Measurements from ENCODE around the gene PHACTR4.
"Not testable (repeated sequence)": the region's sequence is repeated elsewhere in the genome, so short reads cannot be mapped to it uniquely, and the experiment has no call there.

PHACTR4 gene

GRCh38 chr1:28370239-28371009 is 884 bp downstream of the PHACTR4 start:
- no peak for DNase-seq

- DNase-seq: no peak
Observed at GRCh38 chr1:28371010-28371377, 1.5 kb downstream of the PHACTR4 start.

GRCh38 chr1:28373450-28373849 is 3.9 kb downstream of the PHACTR4 start:
- not testable (repeated sequence) for DNase-seq

- no peak for DNase-seq
Observed at GRCh38 chr1:28374297-28374696, 4.8 kb downstream of the PHACTR4 start.

- DNase-seq: not testable (repeated sequence)
Observed at GRCh38 chr1:28375598-28375997, 6.1 kb downstream of the PHACTR4 start.

- not testable (repeated sequence) for DNase-seq
Observed at GRCh38 chr1:28376195-28376594, 6.7 kb downstream of the PHACTR4 start.

GRCh38 chr1:28378906-28379305 is 9.4 kb downstream of the PHACTR4 start:
- DNase-seq: no peak

- no peak for DNase-seq
Observed at GRCh38 chr1:28380394-28380793, 10.9 kb downstream of the PHACTR4 start.

- DNase-seq: not testable (repeated sequence)
Observed at GRCh38 chr1:28383785-28384184, 14.2 kb downstream of the PHACTR4 start.

- no peak for DNase-seq
Observed at GRCh38 chr1:28392027-28392652, 22.6 kb downstream of the PHACTR4 start.

- no peak for DNase-seq
Observed at GRCh38 chr1:28394136-28394535, 24.6 kb downstream of the PHACTR4 start.

- DNase-seq: no peak
Observed at GRCh38 chr1:28395181-28395580, 25.6 kb downstream of the PHACTR4 start.

- DNase-seq: no peak
Observed at GRCh38 chr1:28401760-28402159, 32.2 kb downstream of the PHACTR4 start.

- DNase-seq: no peak
Observed at GRCh38 chr1:28409090-28409489, 39.5 kb downstream of the PHACTR4 start.

GRCh38 chr1:28411656-28412055 is 42.1 kb downstream of the PHACTR4 start:
- no peak for DNase-seq

GRCh38 chr1:28412731-28413130 is 43.2 kb downstream of the PHACTR4 start:
- DNase-seq: no peak

- DNase-seq: no peak
Observed at GRCh38 chr1:28416509-28417194, 47.1 kb downstream of the PHACTR4 start.

- no peak for DNase-seq
Observed at GRCh38 chr1:28417441-28417922, 47.9 kb downstream of the PHACTR4 start.

GRCh38 chr1:28417926-28418637 is 48.5 kb downstream of the PHACTR4 start:
- DNase-seq: no peak

- no peak for DNase-seq
Observed at GRCh38 chr1:28421744-28422143, 52.2 kb downstream of the PHACTR4 start.

GRCh38 chr1:28426831-28427230 is 57.3 kb downstream of the PHACTR4 start:
- no peak for DNase-seq

- no peak for DNase-seq
Observed at GRCh38 chr1:28428012-28428411, 58.5 kb downstream of the PHACTR4 start.
